Uterus (tissue), 4 donors: ENCODE results near the gene ARHGAP42. TPM values are rescaled to one million over a fixed set of nuclear protein-coding genes. Genes with fewer than 3 reads are reported as not detected.

ENCODE experiments used
- DNase-seq, 2 donors: peaks; one replicate each; pipeline ENCODE4 v3.0.0-alpha.2; 2019 to 2020
- H3K27ac ChIP-seq, 2 donors: fragments of 200-600 bp; sonication (generic); 1 replicate in 1 of 2; 2 replicates in 1 of 2; pipeline ENCODE4 v1.5.1; 2016 to 2018
- H3K27me3 ChIP-seq, 2 donors: fragments of 200-600 bp; sonication (generic); one replicate each; pipeline ENCODE4 v1.5.1; 2018 to 2019; ENCODE audit warnings: control low read depth in 1 of 2
- H3K36me3 ChIP-seq, 2 donors: fragments of 200-600 bp; sonication (generic); one replicate each; pipeline ENCODE4 v1.5.1; 2019; ENCODE audit warnings: control low read depth in 1 of 2
- H3K4me1 ChIP-seq, 2 donors: fragments of 200-600 bp; sonication (generic); one replicate each; pipeline ENCODE4 v1.5.1; 2018 to 2019; ENCODE audit warnings: control low read depth in 1 of 2
- H3K4me3 ChIP-seq, 2 donors: fragments of 200-600 bp; sonication (generic); 1 replicate in 1 of 2; 2 replicates in 1 of 2; pipeline ENCODE4 v1.5.1; 2018 to 2019; ENCODE audit warnings: mild to moderate bottlenecking in 1 of 2
- H3K9me3 ChIP-seq, 2 donors: fragments of 200-600 bp; sonication (generic); one replicate each; pipeline ENCODE4 v1.5.1; 2019; ENCODE audit warnings: control low read depth in 1 of 2
- POLR2A ChIP-seq, 2 donors: fragments of 450-650 bp; IDR thresholded peaks; one replicate each; pipeline ENCODE4 v1.6.1; 2016; ENCODE audit warnings: antibody characterized with exemption in 2 of 2, mild to moderate bottlenecking in 1 of 2, moderate library complexity in 1 of 2
- intact Hi-C: fragments of 100-400 bp; cut with DNase I; formaldehyde crosslinking; loops from one replicate; pipeline ENCODE4 v1.15.1; 2023; ENCODE audit warnings: low total_unique reads
- small RNA-seq: library from RNA; depleted of rRNA; stranded (forward); fragments of <200 nt; gene quantifications from one replicate; pipeline ENCODE3, GENCODE V24; 2016
- total RNA-seq, 4 donors: library from RNA; depleted of rRNA in 3 of 4; stranded (reverse); fragments of >200 nt in 3 of 4; gene quantifications; one replicate each; pipeline versions ENCODE4 v1.1.0 to v1.2.4, GENCODE V29; 2014 to 2023
- TF ChIP-seq, protein P1 (sequence below), 4 experiments: fragments of 200-600 bp in 2 of 4; fragments of 450-650 bp in 2 of 4; sonication (generic) in 2 of 4; IDR thresholded peaks; one replicate each; pipeline ENCODE4 v1.5.1; 2016 to 2019; ENCODE audit warnings: antibody characterized with exemption in 4 of 4, mild to moderate bottlenecking in 2 of 4, moderate library complexity in 1 of 4
- donor health status: DM: yes; HTN: yes; CAD: no.

ARHGAP42 gene
- total RNA-seq, 4 donors from 2014 or later: 10.2 to 51.6 (median 21.1) TPM

DNA sequence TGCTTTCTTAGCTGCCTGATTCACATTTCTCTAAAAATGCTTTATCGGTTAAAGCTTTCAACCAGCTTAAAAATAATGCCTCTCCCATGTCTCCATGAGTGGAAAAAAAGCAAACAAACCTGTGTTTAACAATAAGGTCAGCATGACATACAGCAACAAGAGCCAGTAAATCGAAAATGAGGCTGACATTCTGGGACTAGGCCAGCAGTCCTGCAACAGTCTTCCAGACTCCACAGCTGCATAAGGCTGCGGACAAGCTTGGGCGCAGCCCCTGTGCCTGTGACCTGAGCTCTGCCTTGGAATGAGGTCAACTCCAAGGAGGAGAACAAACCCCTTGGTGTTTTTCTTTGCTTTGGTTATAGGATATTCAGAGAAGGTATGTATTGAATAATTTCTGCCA is 347.0 kb downstream of the ARHGAP42 start:
- peaks cover 0 to 3% of the 10 kb centered on the region in 2 donors for H3K36me3 ChIP-seq
- no peaks in the 10 kb centered on the region for H3K27me3 ChIP-seq
- TF ChIP-seq, protein P1, sequence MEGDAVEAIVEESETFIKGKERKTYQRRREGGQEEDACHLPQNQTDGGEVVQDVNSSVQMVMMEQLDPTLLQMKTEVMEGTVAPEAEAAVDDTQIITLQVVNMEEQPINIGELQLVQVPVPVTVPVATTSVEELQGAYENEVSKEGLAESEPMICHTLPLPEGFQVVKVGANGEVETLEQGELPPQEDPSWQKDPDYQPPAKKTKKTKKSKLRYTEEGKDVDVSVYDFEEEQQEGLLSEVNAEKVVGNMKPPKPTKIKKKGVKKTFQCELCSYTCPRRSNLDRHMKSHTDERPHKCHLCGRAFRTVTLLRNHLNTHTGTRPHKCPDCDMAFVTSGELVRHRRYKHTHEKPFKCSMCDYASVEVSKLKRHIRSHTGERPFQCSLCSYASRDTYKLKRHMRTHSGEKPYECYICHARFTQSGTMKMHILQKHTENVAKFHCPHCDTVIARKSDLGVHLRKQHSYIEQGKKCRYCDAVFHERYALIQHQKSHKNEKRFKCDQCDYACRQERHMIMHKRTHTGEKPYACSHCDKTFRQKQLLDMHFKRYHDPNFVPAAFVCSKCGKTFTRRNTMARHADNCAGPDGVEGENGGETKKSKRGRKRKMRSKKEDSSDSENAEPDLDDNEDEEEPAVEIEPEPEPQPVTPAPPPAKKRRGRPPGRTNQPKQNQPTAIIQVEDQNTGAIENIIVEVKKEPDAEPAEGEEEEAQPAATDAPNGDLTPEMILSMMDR (IDR thresholded peaks at IDR 0.05): no peak
- no peaks in the 10 kb centered on the region for H3K9me3 ChIP-seq
- H3K4me3 ChIP-seq: no peak overlapping the region
- intact Hi-C loops: no loop called here
- H3K4me1 ChIP-seq: peaks cover 0 to 6% of the 10 kb centered on the region in 2 donors
- DNase-seq: peak; percentile 85 to 92
- H3K27ac ChIP-seq: peak overlapping the region; percentile 66 to 69

DNA sequence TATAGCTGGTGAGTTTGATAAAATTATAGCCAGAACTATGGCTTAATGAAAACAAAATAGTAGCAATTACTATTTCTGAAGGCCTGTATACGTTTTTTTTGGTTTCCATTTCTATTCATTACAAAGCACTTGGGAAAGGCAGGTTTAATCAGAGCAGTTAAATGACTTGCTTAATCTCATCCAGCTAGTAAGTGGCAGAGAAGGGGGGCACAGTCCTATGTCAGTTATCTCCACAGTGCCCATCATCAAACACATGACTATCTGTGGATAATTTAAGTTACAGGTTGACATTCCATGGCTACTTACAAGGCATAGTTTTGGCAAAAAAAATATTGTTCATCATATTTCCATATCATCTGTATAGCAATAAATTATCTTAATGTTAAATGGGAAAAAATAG is 348.8 kb downstream of the ARHGAP42 start:
- no peak for DNase-seq
- H3K4me1 ChIP-seq: peaks cover 0 to 6% of the 10 kb centered on the region in 2 donors
- H3K9me3 ChIP-seq: no peaks in the 10 kb centered on the region
- H3K27me3 ChIP-seq: no peaks in the 10 kb centered on the region
- H3K36me3 ChIP-seq: peaks cover 0 to 3% of the 10 kb centered on the region in 2 donors
- TF ChIP-seq, protein P1 (IDR thresholded peaks at IDR 0.05): no peak
- TF ChIP-seq POLR2A (IDR thresholded peaks at IDR 0.05): no peak
- peak overlapping the region; percentile 66 to 69 for H3K27ac ChIP-seq
- intact Hi-C loops: no loop called here
- no peak overlapping the region for H3K4me3 ChIP-seq

Small RNA genes within 50 kb of the gene (small RNA-seq; reads per million reads assigned to genes)
- not detected for gene RN7SL222P
